ENCODE data around the gene MIEF1.

DNA sequence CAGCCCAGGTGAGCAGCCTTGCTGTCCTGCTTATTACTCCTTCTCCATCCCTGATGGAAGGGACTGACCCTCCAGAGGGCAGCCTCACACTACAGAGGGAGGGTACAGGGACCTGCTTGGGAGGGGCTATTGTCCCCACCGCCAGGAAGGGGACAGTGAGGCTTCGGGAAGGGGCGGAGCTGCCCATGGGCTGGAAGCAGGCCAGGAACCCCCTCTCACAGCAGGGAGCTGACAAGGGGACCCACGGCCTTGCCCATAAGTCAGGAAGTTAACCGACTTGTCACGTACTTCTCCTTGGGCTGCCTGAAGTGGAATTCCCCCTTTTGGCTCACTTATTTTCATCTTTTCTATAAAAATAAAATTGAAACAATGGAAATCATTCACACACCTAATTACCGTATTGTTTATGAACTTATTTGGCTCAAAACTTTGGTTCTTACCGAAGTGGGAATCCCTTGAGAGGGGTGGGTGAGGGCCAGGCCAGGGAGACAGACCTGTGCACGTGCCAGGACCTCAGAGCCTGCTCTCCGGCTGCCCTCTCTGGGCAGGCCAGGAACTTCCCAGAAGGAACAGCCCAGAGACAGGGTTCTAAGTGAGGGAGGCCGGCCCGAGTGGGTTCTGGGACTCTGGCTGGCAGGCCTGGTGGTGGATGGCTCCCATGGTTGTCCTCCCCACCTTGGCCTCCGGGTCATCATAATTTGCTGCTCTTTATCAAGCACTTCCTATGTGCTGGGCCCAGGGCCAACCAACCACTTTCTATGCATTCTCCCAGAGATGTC lies 39.5 kb upstream of the MIEF1 start:
- TF ChIP-seq, protein P1, sequence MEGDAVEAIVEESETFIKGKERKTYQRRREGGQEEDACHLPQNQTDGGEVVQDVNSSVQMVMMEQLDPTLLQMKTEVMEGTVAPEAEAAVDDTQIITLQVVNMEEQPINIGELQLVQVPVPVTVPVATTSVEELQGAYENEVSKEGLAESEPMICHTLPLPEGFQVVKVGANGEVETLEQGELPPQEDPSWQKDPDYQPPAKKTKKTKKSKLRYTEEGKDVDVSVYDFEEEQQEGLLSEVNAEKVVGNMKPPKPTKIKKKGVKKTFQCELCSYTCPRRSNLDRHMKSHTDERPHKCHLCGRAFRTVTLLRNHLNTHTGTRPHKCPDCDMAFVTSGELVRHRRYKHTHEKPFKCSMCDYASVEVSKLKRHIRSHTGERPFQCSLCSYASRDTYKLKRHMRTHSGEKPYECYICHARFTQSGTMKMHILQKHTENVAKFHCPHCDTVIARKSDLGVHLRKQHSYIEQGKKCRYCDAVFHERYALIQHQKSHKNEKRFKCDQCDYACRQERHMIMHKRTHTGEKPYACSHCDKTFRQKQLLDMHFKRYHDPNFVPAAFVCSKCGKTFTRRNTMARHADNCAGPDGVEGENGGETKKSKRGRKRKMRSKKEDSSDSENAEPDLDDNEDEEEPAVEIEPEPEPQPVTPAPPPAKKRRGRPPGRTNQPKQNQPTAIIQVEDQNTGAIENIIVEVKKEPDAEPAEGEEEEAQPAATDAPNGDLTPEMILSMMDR (IDR thresholded peaks at IDR 0.05; ENCODE audit: insufficient read depth, low read length), result no peak
- TF ChIP-seq, protein P2, sequence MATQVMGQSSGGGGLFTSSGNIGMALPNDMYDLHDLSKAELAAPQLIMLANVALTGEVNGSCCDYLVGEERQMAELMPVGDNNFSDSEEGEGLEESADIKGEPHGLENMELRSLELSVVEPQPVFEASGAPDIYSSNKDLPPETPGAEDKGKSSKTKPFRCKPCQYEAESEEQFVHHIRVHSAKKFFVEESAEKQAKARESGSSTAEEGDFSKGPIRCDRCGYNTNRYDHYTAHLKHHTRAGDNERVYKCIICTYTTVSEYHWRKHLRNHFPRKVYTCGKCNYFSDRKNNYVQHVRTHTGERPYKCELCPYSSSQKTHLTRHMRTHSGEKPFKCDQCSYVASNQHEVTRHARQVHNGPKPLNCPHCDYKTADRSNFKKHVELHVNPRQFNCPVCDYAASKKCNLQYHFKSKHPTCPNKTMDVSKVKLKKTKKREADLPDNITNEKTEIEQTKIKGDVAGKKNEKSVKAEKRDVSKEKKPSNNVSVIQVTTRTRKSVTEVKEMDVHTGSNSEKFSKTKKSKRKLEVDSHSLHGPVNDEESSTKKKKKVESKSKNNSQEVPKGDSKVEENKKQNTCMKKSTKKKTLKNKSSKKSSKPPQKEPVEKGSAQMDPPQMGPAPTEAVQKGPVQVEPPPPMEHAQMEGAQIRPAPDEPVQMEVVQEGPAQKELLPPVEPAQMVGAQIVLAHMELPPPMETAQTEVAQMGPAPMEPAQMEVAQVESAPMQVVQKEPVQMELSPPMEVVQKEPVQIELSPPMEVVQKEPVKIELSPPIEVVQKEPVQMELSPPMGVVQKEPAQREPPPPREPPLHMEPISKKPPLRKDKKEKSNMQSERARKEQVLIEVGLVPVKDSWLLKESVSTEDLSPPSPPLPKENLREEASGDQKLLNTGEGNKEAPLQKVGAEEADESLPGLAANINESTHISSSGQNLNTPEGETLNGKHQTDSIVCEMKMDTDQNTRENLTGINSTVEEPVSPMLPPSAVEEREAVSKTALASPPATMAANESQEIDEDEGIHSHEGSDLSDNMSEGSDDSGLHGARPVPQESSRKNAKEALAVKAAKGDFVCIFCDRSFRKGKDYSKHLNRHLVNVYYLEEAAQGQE (IDR thresholded peaks at IDR 0.05; ENCODE audit: insufficient replicate concordance, low read depth), result no peak
- no peak for TF ChIP-seq POLR2AphosphoS5 (IDR thresholded peaks at IDR 0.05; ENCODE audit: low read depth)
- TF ChIP-seq SPI1 (IDR thresholded peaks at IDR 0.05; ENCODE audit: borderline replicate concordance, low read depth), result no peak

Measured in HL-60 (cell line).